Fibroblast of skin of back (primary cell): Measurements from ENCODE around the gene KLRG1.

Experiments
- DNase-seq: peaks from one replicate; pipeline ENCODE4 v3.0.0-alpha.2; 2013

Gene KLRG1

DNA sequence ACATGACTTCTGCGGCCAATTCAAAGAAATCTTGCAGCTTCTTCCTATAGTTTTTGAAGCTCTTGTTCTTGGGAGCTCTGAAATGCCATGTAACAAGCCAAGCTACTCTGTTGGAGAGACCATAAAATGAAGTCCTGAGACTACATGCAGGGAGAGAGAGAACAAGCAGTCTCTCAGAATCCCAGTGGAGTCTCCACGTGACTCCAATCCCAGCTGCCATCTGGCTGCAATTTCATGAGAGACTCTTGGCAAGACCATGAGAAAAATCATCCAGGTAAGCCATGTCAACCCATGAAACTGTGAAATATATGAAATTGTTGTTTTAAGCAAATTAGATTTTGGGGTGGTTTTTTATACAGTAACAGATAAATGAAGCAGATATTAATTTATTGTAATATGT, 54.4 kb downstream of the KLRG1 start:
- no peak for DNase-seq

DNA sequence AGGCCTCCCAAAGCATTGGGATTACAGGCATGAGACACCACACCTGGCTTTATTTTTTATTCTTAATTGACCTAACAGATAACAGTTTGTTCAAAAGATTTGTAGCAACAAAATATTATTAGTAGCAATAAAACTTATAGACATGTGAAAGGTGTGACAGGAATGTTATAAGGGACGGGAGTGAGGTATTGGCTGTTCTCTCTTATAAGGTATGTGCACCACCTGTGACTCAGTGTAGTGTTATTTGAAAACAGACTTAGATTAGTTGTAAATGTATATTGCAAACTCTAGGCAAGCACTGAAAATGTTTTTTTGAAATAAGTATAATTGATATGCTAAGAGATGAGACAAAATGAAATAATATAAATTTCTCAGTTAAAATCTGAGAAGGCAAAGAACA, 57.8 kb downstream of the KLRG1 start:
- DNase-seq, result no peak

DNA sequence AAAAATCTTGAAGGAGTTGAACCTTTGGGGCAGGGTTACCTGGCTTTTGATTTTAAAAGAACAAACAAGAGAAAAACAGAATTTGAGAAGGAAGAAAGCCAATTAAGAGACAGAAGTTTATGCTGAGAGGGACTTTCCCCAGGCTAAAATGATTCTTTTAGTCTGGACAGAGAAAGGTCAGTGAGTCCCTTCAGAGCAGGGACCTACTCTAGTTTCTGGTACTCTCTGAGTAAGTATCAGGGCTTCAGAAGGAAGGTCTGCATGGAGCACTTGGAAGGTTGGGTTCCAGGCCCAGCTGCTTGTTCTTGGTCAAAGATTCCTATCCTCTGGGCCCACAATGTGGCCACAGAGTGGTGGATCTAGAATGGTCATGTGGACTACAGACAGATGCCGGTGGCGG, 59.6 kb downstream of the KLRG1 start:
- DNase-seq, result no peak

DNA sequence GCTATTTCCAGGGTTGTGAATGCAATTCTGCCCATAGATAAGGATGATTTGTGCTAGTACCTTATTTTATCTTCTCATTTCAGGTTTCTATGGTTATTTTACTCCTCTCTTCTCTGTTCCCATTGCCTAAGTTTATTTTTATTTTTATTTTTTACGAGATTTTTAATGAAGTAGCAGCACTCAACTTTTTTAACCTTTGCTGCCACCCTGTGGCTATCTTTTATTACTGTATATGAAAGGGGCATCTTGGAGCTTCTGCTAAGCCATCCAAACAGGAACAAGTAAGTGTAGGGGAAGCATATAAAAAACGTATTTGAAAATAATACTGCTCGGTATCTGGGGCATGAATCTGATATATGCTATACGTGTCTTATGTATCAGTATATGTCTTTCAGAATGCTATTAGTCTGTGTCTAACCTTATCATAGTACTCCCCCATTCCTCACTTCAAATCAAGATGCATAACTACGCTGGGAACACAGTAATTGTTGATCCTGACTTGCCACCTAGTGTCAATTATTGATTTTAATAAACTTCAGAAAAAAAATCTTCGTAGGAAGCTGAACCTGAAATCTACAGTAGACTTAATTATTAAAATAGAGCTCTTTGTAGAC, 60.3 kb downstream of the KLRG1 start:
- DNase-seq, result peak; percentile 44

DNA sequence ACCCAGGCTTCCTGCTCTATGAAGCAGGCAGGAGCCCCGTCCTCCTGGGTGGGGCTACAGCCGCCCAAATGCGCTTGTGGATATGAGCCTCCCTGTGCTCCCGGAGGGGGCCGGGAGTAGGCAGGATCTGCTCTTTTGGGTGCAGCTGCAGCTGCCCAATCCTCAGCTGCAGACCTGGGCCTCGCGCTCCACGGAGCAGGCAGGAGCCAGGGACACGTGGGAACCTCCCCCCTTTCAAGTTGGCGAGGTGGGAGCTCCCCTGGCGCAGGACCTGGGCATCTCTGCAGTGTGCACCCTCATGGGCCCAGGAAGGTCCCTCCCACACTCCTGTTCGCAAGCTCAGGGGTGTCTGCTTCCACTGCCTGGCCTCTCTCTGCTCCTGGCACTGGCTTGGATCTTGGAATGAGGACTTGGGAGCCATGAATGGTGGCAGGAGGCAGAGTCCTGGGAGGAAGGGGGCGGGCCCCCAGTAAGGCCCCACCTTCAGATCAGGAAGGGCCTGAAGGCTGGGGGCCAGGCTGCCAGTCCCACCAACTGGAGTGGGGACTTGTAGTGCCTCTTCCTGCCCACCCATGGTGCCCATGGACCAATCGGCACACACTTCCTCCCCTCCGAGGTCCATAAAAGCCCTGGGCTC, 61.3 kb downstream of the KLRG1 start:
- DNase-seq, result no peak

DNA sequence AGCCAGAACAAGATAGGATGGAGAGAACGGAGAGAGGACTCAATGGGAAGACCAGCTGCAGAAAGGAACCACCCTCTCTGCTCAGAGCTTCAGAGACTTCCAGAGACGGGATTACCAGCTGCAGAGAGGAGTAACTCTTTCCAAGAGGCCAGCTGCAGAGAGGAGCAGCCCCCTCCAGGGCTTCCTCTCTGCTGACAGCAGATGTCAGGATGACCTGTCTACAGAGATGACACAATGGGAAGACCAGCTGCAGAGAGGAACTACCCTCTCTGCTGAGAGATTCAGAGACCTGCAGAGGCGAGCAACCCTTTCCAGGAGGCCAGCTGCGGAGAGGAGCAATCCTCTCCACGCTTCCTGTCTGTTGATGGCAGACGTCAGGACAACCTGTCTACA, 61.8 kb downstream of the KLRG1 start:
- DNase-seq, result no peak

DNA sequence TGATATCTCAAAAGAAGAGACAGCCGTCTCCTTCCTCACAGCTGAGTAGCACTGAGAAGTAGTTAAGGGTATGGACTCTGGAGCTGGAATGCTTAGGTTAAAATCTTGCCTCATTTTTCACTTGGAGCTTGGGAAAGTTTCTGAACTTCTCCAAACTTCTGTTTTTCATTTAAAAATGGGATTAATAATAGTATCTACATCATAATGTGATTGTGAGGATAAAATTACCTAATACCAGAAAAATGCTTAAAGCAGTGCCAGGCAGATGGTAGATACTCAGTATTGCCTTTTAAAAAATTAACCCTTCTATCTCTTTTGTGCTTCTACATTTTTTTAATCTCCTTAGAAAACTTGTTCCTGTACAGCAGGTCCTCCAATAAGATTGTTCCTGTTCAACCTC, 63.3 kb downstream of the KLRG1 start:
- DNase-seq, result no peak
